B cell (primary cell): ENCODE measurements around the gene SLC35B2. TPM values are rescaled to one million over a fixed set of nuclear protein-coding genes. Genes with fewer than 3 reads are reported as not detected.

Experiments used
- ATAC-seq: fragments of 200-7000 bp; cut with Tn5 transposase; one replicate; pipeline ENCODE4 v1.10.0; 2021; ENCODE audit warnings: low read depth, mild to moderate bottlenecking, moderate number of reproducible peaks, moderate library complexity
- CTCF ChIA-PET: fragments of 350-600 bp; sonication (Branson Sonifier 250); formaldehyde crosslinking; loops from one replicate; lab custom pipeline; 2021; ENCODE audit warnings: antibody characterized with exemption, inconsistent platforms; lab: Charles Lee
- POLR2A ChIA-PET: fragments of 350-600 bp; sonication (Branson Sonifier 250); formaldehyde crosslinking; loops from one replicate; lab custom pipeline; 2021; ENCODE audit warnings: antibody characterized with exemption; lab: Charles Lee
- DNase-seq: peaks from one replicate; pipeline ENCODE4 v3.0.0; 2013
- H2AFZ ChIP-seq: 2 replicates; pipeline ENCODE4 v1.6.1; 2012; ENCODE audit warnings: mild to moderate bottlenecking, low read depth, low read length; ENCODE audit not compliant: insufficient read depth, poor library complexity, severe bottlenecking
- H3K27ac ChIP-seq, 2 donors: 1 replicate in 1 of 2; 2 replicates in 1 of 2; pipeline ENCODE4 v1.5.1; 2012 to 2013; ENCODE audit warnings: low read length in 2 of 2, mild to moderate bottlenecking in 2 of 2, moderate library complexity in 1 of 2
- H3K27me3 ChIP-seq, 4 experiments: fragments of 200-600 bp in 1 of 4; sonication (generic) in 1 of 4; replicated peaks in 1 of 4; 1 replicate in 2 of 4; 2 replicates in 2 of 4; pipeline versions ENCODE4 v1.6.1 to v1.7.0; 2013 to 2016; ENCODE audit warnings: low read length in 3 of 4, mild to moderate bottlenecking in 2 of 4, mixed read lengths in 1 of 4, moderate library complexity in 1 of 4; ENCODE audit not compliant: insufficient read depth in 4 of 4, control insufficient read depth in 3 of 4; ENCODE audit errors: control extremely low read depth in 1 of 4
- H3K36me3 ChIP-seq, 2 experiments: replicated peaks in 1 of 2; 1 replicate in 1 of 2; 2 replicates in 1 of 2; pipeline versions ENCODE4 v1.6.1 to v1.7.1; 2013; ENCODE audit warnings: low read length in 1 of 2; ENCODE audit not compliant: insufficient read depth in 2 of 2, control insufficient read depth in 1 of 2; ENCODE audit errors: control extremely low read depth in 1 of 2, extremely low read depth in 1 of 2
- H3K4me1 ChIP-seq, 2 donors: fragments of 200-600 bp in 1 of 2; sonication (generic) in 1 of 2; 1 replicate in 1 of 2; 2 replicates in 1 of 2; pipeline versions ENCODE4 v1.5.1 to v1.6.1; 2013 to 2017; ENCODE audit warnings: low read length in 2 of 2; ENCODE audit not compliant: control insufficient read depth in 2 of 2, insufficient read depth in 2 of 2
- H3K4me2 ChIP-seq: replicated peaks from 2 replicates; pipeline ENCODE3; 2012; ENCODE audit warnings: mild to moderate bottlenecking, low read depth, low read length; ENCODE audit not compliant: poor library complexity, severe bottlenecking
- H3K4me3 ChIP-seq, 5 experiments: fragments of 200-600 bp in 1 of 5; sonication (generic) in 1 of 5; 1 replicate in 3 of 5; 2 replicates in 2 of 5; pipeline versions ENCODE4 v1.5.1 to v1.7.0; 2011 to 2016; ENCODE audit warnings: low read length in 4 of 5, mild to moderate bottlenecking in 4 of 5, low read depth in 2 of 5, control low read depth in 1 of 5, moderate library complexity in 1 of 5; ENCODE audit not compliant: insufficient read depth in 1 of 5; ENCODE audit errors: control extremely low read depth in 1 of 5, extremely low read depth in 1 of 5
- H3K79me2 ChIP-seq: fragments of 200-600 bp; sonication (generic); one replicate; pipeline ENCODE4 v1.6.0; 2016; ENCODE audit warnings: low read length; ENCODE audit not compliant: control insufficient read depth, insufficient read depth
- H3K9ac ChIP-seq: fragments of 200-600 bp; sonication (generic); 2 replicates; pipeline ENCODE4 v1.6.1; 2017; ENCODE audit warnings: mild to moderate bottlenecking, low read length, moderate library complexity
- H3K9me3 ChIP-seq, 3 donors: one replicate each; pipeline versions ENCODE4 v1.6.1 to v1.7.1; 2013; ENCODE audit warnings: low read length in 2 of 3; ENCODE audit not compliant: control insufficient read depth in 2 of 3, insufficient read depth in 1 of 3; ENCODE audit errors: control extremely low read depth in 1 of 3
- H4K20me1 ChIP-seq: 2 replicates; pipeline ENCODE4 v1.6.0; 2012; ENCODE audit warnings: mild to moderate bottlenecking, low read length; ENCODE audit not compliant: insufficient read depth, control insufficient read depth, poor library complexity, severe bottlenecking
- H3K27ac Mint-ChIP-seq: one replicate; pipeline ENCODE4 v1.8.0; 2021; ENCODE audit warnings: mixed read lengths
- H3K27me3 Mint-ChIP-seq: one replicate; pipeline ENCODE4 v1.8.0; 2021; ENCODE audit warnings: mixed read lengths
- H3K4me1 Mint-ChIP-seq: one replicate; pipeline ENCODE4 v1.8.0; 2021; ENCODE audit warnings: mixed read lengths
- H3K4me3 Mint-ChIP-seq: one replicate; pipeline ENCODE4 v1.8.0; 2021; ENCODE audit warnings: mixed read lengths
- H3K9me3 Mint-ChIP-seq: one replicate; pipeline ENCODE4 v1.8.0; 2022; ENCODE audit warnings: mixed read lengths; ENCODE audit not compliant: insufficient read depth
- CTCF ChIP-seq: fragments of 200-600 bp; IDR thresholded peaks from one replicate; pipeline ENCODE4 v1.8.0; 2022; ENCODE audit warnings: antibody characterized with exemption, mild to moderate bottlenecking
- EZH2 ChIP-seq: IDR thresholded peaks from 2 replicates; pipeline ENCODE4 v1.6.1; 2012; ENCODE audit warnings: borderline replicate concordance, low read depth, mild to moderate bottlenecking, moderate library complexity, low read length; ENCODE audit not compliant: insufficient read depth, poor library complexity, severe bottlenecking
- WGBS: methylation state at CpG from one replicate; pipeline ENCODE4 v1.1.5; 2013; ENCODE audit warnings: missing lambda C conversion rate; ENCODE audit not compliant: insufficient coverage; 5-methylcytosine and 5-hydroxymethylcytosine counted together
- intact Hi-C: fragments of 100-400 bp; cut with micrococcal nuclease; formaldehyde crosslinking; loops from one replicate; pipeline ENCODE4 v1.10.0; 2022
- polyA plus RNA-seq: library from polyadenylated mRNA; depleted of rRNA; stranded (reverse); fragments of >200 nt; gene quantifications from 2 replicates; pipeline ENCODE4 v1.2.3, GENCODE V29; 2012
- total RNA-seq, 2 donors: library from RNA; stranded (reverse); fragments of 120-200 nt in 1 of 2; gene quantifications; 1 replicate in 1 of 2; 2 replicates in 1 of 2; pipeline versions ENCODE4 v1.2.3 to v1.2.4, GENCODE V29; 2013 to 2022

The SLC35B2 gene
- total and polyA plus RNA-seq, 2 donors (not counting 1 experiment from before 2014, with no cell fraction given), result 30.0 to 35.2 TPM

GRCh38 chr6:44292661-44293365 lies 35.5 kb upstream of the SLC35B2 start:
- no peaks in the 10 kb centered on the region for H3K79me2 ChIP-seq
- peaks cover 69% of the 10 kb centered on the region for H3K27me3 Mint-ChIP-seq
- TF ChIP-seq CTCF (no peak), EZH2 (no peak)
- 98% methylated on average over 3 of the region's 4 CpGs for WGBS
- no peak for ATAC-seq
- H3K4me2 ChIP-seq, result no peak overlapping the region
- CTCF ChIA-PET, result interaction anchor here (0.8 to 1.6 kb wide), 4 partner anchors 12 to 120 kb away, joined by 3 to 5 read pairs (median 4); partner anchors contain the start of gene AARS2
- no peak overlapping the region for H3K4me3 Mint-ChIP-seq
- peaks cover 0 to 60% (median 30%) of the 10 kb centered on the region in 4 experiments for H3K27me3 ChIP-seq
- peaks cover 0 to 7% (median 0%) of the 10 kb centered on the region in 3 donors for H3K9me3 ChIP-seq
- no peaks in the 10 kb centered on the region for H3K36me3 ChIP-seq
- H3K27ac ChIP-seq, result no peak overlapping the region
- H3K4me1 Mint-ChIP-seq, result peaks cover 2% of the 10 kb centered on the region
- POLR2A ChIA-PET, result no interaction called here
- H4K20me1 ChIP-seq, result peaks cover 7% of the 10 kb centered on the region
- no peaks in the 10 kb centered on the region for H3K9me3 Mint-ChIP-seq
- H3K4me1 ChIP-seq, result peaks cover 9 to 16% of the 10 kb centered on the region in 2 donors
- H3K27ac Mint-ChIP-seq, result no peak overlapping the region
- no peak overlapping the region for H2AFZ ChIP-seq
- DNase-seq, result no peak
- intact Hi-C loops, result no loop called here
- no peak overlapping the region for H3K4me3 ChIP-seq
- H3K9ac ChIP-seq, result no peak overlapping the region

- no peaks in the 10 kb centered on the region for H3K9me3 Mint-ChIP-seq
- ChIA-PET POLR2A (no interaction called here), CTCF (interaction anchor here (0.8 to 1.6 kb wide), 2 partner anchors 13 to 119 kb away, joined by 3 to 5 read pairs; no protein-coding TSS in a partner anchor)
- Histone ChIP-seq H3K27ac (no peak overlapping the region), H3K9ac (no peak overlapping the region), H3K79me2 (no peaks in the 10 kb centered on the region), H3K27me3 (peaks cover 0 to 56% (median 25%) of the 10 kb centered on the region in 4 experiments), H3K36me3 (no peaks in the 10 kb centered on the region), H3K4me2 (no peak overlapping the region), H3K4me3 (no peak overlapping the region), H3K4me1 (peaks cover 2 to 6% of the 10 kb centered on the region in 2 donors), H2AFZ (no peak overlapping the region), H3K9me3 (peaks cover 0 to 5% (median 0%) of the 10 kb centered on the region in 3 donors), H4K20me1 (peaks cover under 1% of the 10 kb centered on the region)
- no peak for TF ChIP-seq EZH2
- no peak for TF ChIP-seq CTCF
- no peak overlapping the region for H3K27ac Mint-ChIP-seq
- DNase-seq, result no peak
- 75% methylated on average over 4 of the region's 4 CpGs for WGBS
- no peak overlapping the region for H3K4me3 Mint-ChIP-seq
- peaks cover 72% of the 10 kb centered on the region for H3K27me3 Mint-ChIP-seq
- intact Hi-C loops, result no loop called here
- no peaks in the 10 kb centered on the region for H3K4me1 Mint-ChIP-seq
- ATAC-seq, result no peak
Observed at GRCh38 chr6:44291841-44292240, 34.5 kb upstream of the SLC35B2 start.
